ENCODE data around the gene UBE2F.

GRCh38 chr2:238066218-238066617 is 99.4 kb downstream of the UBE2F start:
- TF ChIP-seq, protein P1, sequence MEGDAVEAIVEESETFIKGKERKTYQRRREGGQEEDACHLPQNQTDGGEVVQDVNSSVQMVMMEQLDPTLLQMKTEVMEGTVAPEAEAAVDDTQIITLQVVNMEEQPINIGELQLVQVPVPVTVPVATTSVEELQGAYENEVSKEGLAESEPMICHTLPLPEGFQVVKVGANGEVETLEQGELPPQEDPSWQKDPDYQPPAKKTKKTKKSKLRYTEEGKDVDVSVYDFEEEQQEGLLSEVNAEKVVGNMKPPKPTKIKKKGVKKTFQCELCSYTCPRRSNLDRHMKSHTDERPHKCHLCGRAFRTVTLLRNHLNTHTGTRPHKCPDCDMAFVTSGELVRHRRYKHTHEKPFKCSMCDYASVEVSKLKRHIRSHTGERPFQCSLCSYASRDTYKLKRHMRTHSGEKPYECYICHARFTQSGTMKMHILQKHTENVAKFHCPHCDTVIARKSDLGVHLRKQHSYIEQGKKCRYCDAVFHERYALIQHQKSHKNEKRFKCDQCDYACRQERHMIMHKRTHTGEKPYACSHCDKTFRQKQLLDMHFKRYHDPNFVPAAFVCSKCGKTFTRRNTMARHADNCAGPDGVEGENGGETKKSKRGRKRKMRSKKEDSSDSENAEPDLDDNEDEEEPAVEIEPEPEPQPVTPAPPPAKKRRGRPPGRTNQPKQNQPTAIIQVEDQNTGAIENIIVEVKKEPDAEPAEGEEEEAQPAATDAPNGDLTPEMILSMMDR (conservative IDR thresholded peaks at IDR 0.05) = no peak
- no peak for TF ChIP-seq EZH2 (IDR thresholded peaks at IDR 0.05; ENCODE audit: low read depth)
